Measurements from ENCODE around the gene MYRIP.
"Not testable (repeated sequence)": the region's sequence is repeated elsewhere in the genome, so short reads cannot be mapped to it uniquely, and the experiment has no call there.

MYRIP gene

DNA sequence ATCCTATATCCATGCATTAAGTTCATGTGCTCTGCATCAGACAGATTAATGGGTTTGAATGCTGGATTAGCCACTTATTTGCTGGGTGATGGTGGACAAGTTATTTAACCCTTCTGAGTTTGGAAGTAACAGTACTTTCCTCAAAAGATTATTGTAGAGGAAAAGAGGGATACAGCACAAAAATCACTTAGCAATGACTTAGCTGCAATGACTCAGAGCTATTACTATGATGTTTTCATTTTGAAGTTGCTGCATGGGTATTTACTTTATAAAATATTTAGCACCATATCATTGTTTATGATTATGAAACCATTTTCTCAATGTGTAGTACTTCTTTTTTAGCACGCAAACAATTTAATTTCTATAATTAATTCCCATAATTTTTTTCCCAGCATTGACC, 248.4 kb downstream of the MYRIP start:
- no peak overlapping the region for H3K27ac Mint-ChIP-seq
- H3K4me1 Mint-ChIP-seq, result no peaks in the 10 kb centered on the region
- TF ChIP-seq, protein P1, sequence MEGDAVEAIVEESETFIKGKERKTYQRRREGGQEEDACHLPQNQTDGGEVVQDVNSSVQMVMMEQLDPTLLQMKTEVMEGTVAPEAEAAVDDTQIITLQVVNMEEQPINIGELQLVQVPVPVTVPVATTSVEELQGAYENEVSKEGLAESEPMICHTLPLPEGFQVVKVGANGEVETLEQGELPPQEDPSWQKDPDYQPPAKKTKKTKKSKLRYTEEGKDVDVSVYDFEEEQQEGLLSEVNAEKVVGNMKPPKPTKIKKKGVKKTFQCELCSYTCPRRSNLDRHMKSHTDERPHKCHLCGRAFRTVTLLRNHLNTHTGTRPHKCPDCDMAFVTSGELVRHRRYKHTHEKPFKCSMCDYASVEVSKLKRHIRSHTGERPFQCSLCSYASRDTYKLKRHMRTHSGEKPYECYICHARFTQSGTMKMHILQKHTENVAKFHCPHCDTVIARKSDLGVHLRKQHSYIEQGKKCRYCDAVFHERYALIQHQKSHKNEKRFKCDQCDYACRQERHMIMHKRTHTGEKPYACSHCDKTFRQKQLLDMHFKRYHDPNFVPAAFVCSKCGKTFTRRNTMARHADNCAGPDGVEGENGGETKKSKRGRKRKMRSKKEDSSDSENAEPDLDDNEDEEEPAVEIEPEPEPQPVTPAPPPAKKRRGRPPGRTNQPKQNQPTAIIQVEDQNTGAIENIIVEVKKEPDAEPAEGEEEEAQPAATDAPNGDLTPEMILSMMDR (IDR thresholded peaks at IDR 0.05; ENCODE audit: unreplicated experiment in 3 of 3), result no peak

GRCh38 chr3:40068636-40069035, 259.2 kb downstream of the MYRIP start:
- H3K4me1 Mint-ChIP-seq, result no peaks in the 10 kb centered on the region
- H3K9me3 Mint-ChIP-seq, result no peaks in the 10 kb centered on the region
- H3K36me3 Mint-ChIP-seq (ENCODE audit: low read depth), result no peaks in the 10 kb centered on the region
- no peak overlapping the region for H3K27ac Mint-ChIP-seq
- H3K27me3 Mint-ChIP-seq (ENCODE audit: low read depth), result no peaks in the 10 kb centered on the region
- TF ChIP-seq, protein P1 (IDR thresholded peaks at IDR 0.05; ENCODE audit: unreplicated experiment in 3 of 3), result no peak
- H3K4me3 Mint-ChIP-seq, result no peak overlapping the region

More for the DNA sequence above, 248.4 kb downstream of the MYRIP start:
- no peaks in the 10 kb centered on the region for H3K36me3 Mint-ChIP-seq (ENCODE audit: low read depth)
- no peaks in the 10 kb centered on the region for H3K27me3 Mint-ChIP-seq (ENCODE audit: low read depth)
- H3K9me3 Mint-ChIP-seq, result peaks cover 2% of the 10 kb centered on the region
- no peak overlapping the region for H3K4me3 Mint-ChIP-seq

DNA sequence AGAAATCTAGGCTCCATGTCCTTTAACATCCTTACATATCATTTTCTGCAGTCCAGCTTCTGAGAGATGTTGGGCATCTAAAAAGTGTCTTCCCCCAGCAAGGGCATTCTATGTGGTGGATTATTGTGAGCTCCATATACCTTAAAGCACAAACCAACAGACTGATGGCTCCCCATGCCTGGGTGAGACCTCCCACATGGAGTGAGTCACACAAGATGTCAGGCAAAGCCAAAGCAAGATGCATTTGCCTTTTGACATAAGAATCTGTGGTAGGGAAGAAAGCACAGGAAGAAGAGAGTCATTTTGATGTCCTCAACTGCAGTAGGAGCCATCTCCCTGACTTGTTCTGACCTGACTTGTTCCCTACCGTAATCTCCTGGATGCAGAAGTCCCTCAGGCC, 261.4 kb downstream of the MYRIP start:
- H3K27me3 Mint-ChIP-seq (ENCODE audit: low read depth), result no peaks in the 10 kb centered on the region
- no peaks in the 10 kb centered on the region for H3K4me1 Mint-ChIP-seq
- H3K9me3 Mint-ChIP-seq, result no peaks in the 10 kb centered on the region
- H3K4me3 Mint-ChIP-seq, result no peak overlapping the region
- TF ChIP-seq, protein P1 (IDR thresholded peaks at IDR 0.05; ENCODE audit: unreplicated experiment in 3 of 3), result no peak
- H3K36me3 Mint-ChIP-seq (ENCODE audit: low read depth), result no peaks in the 10 kb centered on the region
- H3K27ac Mint-ChIP-seq, result no peak overlapping the region

- Mint-ChIP-seq H3K9me3 (peaks cover under 1% of the 10 kb centered on the region), H3K4me1 (no peaks in the 10 kb centered on the region), H3K27me3 (ENCODE audit: low read depth) (no peaks in the 10 kb centered on the region), H3K27ac (no peak overlapping the region), H3K36me3 (ENCODE audit: low read depth) (no peaks in the 10 kb centered on the region), H3K4me3 (no peak overlapping the region)
- TF ChIP-seq, protein P1 (IDR thresholded peaks at IDR 0.05; ENCODE audit: unreplicated experiment in 3 of 3), result no peak
Measured at GRCh38 chr3:40071683-40072238, 262.4 kb downstream of the MYRIP start.

DNA sequence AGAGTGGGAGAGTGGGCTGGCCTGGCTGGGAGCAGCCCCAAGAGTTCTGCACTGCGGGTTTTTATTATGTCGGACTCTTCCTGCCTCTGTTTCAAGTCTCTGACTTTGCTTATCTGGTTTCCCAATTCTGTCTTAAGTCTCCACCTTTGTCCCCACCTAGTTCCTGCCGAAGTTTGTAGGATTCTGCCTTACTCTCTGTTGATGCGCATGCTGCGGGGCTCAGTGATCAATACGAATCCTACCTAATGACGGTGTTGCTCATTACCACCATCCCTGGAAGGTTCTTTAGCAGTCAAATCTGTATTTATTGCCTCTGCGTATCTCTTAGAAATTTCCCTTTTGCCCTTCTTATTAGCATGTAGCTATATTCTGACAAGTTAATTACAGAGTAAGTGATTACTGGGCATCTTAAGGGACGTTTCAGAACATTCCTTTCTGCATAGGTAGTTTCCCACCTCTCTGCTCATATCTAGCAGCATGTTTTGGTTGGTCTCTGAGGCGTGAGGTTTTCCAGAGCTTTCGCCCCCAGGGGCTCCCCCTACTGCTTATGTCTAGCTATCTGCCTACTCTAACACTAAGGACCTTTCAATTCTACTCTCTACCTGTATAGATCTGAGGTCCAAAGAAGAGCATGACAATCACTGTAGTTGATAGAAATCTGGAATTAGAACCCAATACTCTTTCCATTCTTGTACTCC, 264.1 kb downstream of the MYRIP start:
- Mint-ChIP-seq H3K4me3 (no peak overlapping the region), H3K36me3 (ENCODE audit: low read depth) (no peaks in the 10 kb centered on the region), H3K27me3 (ENCODE audit: low read depth) (peaks cover 4% of the 10 kb centered on the region), H3K27ac (no peak overlapping the region), H3K4me1 (no peaks in the 10 kb centered on the region), H3K9me3 (peaks cover 3% of the 10 kb centered on the region)
- TF ChIP-seq, protein P1 (IDR thresholded peaks at IDR 0.05; ENCODE audit: unreplicated experiment in 3 of 3), result no peak

- H3K4me3 Mint-ChIP-seq; H3K4me1 Mint-ChIP-seq; H3K9me3 Mint-ChIP-seq; H3K27me3 Mint-ChIP-seq (ENCODE audit: low read depth); H3K27ac Mint-ChIP-seq; H3K36me3 Mint-ChIP-seq (ENCODE audit: low read depth): not testable (repeated sequence)
Measured at GRCh38 chr3:40077139-40077538, 267.7 kb downstream of the MYRIP start.

DNA sequence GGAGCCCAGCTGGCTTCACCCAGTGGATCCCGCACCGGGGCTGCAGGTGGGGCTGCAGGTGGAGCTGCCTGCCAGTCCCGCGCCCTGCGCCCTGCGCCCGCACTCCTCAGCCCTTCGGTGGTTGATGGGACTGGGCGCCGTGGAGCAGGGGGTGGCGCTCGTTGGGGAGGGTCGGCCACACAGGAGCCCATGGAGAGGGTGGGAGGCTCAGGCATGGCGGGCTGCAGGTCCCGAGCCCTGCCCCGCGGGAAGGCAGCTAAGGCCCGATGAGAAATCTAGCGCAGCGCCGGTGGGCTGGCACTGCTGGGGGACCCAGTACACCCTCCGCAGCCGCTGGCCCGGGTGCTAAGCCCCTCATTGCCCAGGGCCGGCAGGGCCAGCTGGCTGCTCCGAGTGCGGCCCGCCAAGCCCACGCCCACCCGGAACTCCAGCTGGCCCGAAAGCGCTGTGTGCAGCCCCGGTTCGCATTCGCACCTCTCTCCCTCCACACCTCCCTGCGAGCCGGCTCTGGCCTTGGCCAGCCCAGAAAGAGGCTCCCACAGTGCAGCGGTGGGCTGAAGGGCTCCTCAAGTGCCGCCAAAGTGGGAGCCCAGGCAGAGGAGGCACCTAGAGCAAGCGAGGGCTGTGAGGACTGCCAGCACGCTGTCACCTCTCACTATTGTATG, 268.6 kb downstream of the MYRIP start:
- H3K4me1 Mint-ChIP-seq; H3K9me3 Mint-ChIP-seq; H3K27me3 Mint-ChIP-seq (ENCODE audit: low read depth); H3K27ac Mint-ChIP-seq; H3K36me3 Mint-ChIP-seq (ENCODE audit: low read depth); H3K4me3 Mint-ChIP-seq: not testable (repeated sequence)
